Peyer's patch (tissue), 4 donors: Measurements from ENCODE around the gene CCDC88A. TPM values are rescaled to one million over a fixed set of nuclear protein-coding genes. Genes with fewer than 3 reads are reported as not detected.

ENCODE experiments used
- DNase-seq, 3 donors: peaks; one replicate each; pipeline ENCODE4 v3.0.0-alpha.2; 2017 to 2019
- H3K27ac ChIP-seq, 4 donors: fragments of 200-600 bp; sonication (generic); one replicate each; pipeline ENCODE4 v1.5.1; 2016 to 2019
- H3K27me3 ChIP-seq, 2 donors: fragments of 200-600 bp; sonication (generic); one replicate each; pipeline ENCODE4 v1.5.1; 2019
- H3K36me3 ChIP-seq, 3 donors: fragments of 200-600 bp; sonication (generic); one replicate each; pipeline ENCODE4 v1.5.1; 2016 to 2019
- H3K4me1 ChIP-seq, 4 donors: fragments of 200-600 bp; sonication (generic); one replicate each; pipeline ENCODE4 v1.5.1; 2016 to 2019
- H3K4me3 ChIP-seq, 4 donors: fragments of 200-600 bp; sonication (generic); 1 replicate in 3 of 4; 2 replicates in 1 of 4; pipeline ENCODE4 v1.5.1; 2016 to 2019; ENCODE audit warnings: mild to moderate bottlenecking in 1 of 4
- H3K9me3 ChIP-seq, 4 donors: fragments of 200-600 bp; sonication (generic); one replicate each; pipeline ENCODE4 v1.5.1; 2016 to 2019; ENCODE audit warnings: mild to moderate bottlenecking in 1 of 4
- CTCF ChIP-seq, 6 experiments: fragments of 450-650 bp in 4 of 6; fragments of 200-600 bp in 2 of 6; sonication (generic) in 1 of 6; IDR thresholded peaks; one replicate each; pipeline ENCODE4 v1.5.1; 2017 to 2019; ENCODE audit warnings: antibody characterized with exemption in 6 of 6, mild to moderate bottlenecking in 3 of 6, moderate library complexity in 1 of 6
- POLR2A ChIP-seq, 2 donors: fragments of 450-650 bp; IDR thresholded peaks; one replicate each; pipeline ENCODE4 v1.5.1; 2017; ENCODE audit warnings: antibody characterized with exemption in 2 of 2, mild to moderate bottlenecking in 2 of 2, moderate library complexity in 2 of 2
- total RNA-seq, 4 donors: library from RNA; depleted of rRNA; stranded (reverse); fragments of >200 nt; gene quantifications; one replicate each; pipeline ENCODE4 v1.1.0, GENCODE V29; 2016

CCDC88A gene
- total RNA-seq, 4 donors from 2014 or later: 7.7 to 95.7 (median 16.9) TPM

GRCh38 chr2:55420871-55421270, 1.2 kb upstream of the CCDC88A start:
- DNase-seq: no peak
- H3K4me1 ChIP-seq: peaks cover 0 to 6% (median 3%) of the 10 kb centered on the region in 4 donors
- TF ChIP-seq POLR2A (IDR thresholded peaks at IDR 0.05): no peak
- no peak for TF ChIP-seq CTCF (IDR thresholded peaks at IDR 0.05)
- no peaks in the 10 kb centered on the region for H3K9me3 ChIP-seq
- no peaks in the 10 kb centered on the region for H3K36me3 ChIP-seq
- H3K4me3 ChIP-seq: peak overlapping the region in 3 of 4 donors; percentile 54 to 79 (median 66)
- H3K27ac ChIP-seq: no peak overlapping the region
- H3K27me3 ChIP-seq: no peaks in the 10 kb centered on the region

GRCh38 chr2:55420439-55420725, 726 bp upstream of the CCDC88A start:
- Histone ChIP-seq H3K36me3 (no peaks in the 10 kb centered on the region), H3K27me3 (no peaks in the 10 kb centered on the region), H3K9me3 (no peaks in the 10 kb centered on the region), H3K4me1 (peaks cover 0 to 6% (median 3%) of the 10 kb centered on the region in 4 donors), H3K27ac (peak overlapping the region; percentile 85 to 89 (median 86)), H3K4me3 (peak overlapping the region; percentile 54 to 79 (median 66))
- DNase-seq: no peak
- TF ChIP-seq CTCF (IDR thresholded peaks at IDR 0.05): no peak
- no peak for TF ChIP-seq POLR2A (IDR thresholded peaks at IDR 0.05)

- Histone ChIP-seq H3K4me1 (peaks cover 0 to 6% (median 3%) of the 10 kb centered on the region in 4 donors), H3K36me3 (no peaks in the 10 kb centered on the region), H3K27me3 (no peaks in the 10 kb centered on the region), H3K27ac (peak overlapping the region; percentile 85 to 89 (median 86)), H3K4me3 (peak overlapping the region; percentile 54 to 79 (median 66)), H3K9me3 (no peaks in the 10 kb centered on the region)
- no peak for TF ChIP-seq POLR2A (IDR thresholded peaks at IDR 0.05)
- TF ChIP-seq CTCF (IDR thresholded peaks at IDR 0.05): no peak
- peak in 1 of 3 donors; percentile 50 for DNase-seq
These were observed 400 bp downstream of the CCDC88A start for GRCh38 chr2:55419233-55419678.

DNA sequence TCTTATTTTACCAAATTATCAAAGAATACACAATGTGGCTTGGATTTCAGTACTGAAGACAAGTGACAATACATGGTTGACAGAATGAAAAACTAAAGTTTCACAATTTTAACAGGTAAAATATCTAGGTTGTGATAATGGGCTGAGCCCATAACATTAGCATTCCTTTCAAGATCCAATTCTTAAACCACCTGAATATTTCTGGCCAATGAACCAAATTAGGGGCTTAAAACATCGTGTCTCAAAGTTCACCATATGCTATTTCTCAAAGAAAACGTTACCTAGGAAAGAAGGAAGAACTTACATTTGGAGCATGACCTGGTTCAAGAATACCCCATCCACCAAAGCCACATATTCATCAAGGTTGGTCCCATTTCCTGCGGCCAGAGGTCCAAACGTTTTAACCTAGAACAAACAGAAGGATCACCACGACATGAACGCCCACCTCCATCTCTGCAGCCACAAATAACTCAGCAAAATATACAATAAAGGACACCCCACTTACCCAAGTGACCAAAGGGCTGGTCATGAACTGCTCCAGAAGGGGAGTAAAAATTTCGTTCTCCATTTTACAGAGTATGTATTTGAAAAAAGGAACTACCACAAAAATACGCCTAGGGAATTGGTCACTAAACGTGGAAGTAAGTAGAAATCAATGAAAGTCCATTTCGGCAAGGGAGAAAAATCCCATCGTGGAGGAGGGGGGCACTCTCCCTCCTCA, 984 bp downstream of the CCDC88A start:
- peak in 1 of 3 donors; percentile 24 for DNase-seq
- H3K9me3 ChIP-seq: no peaks in the 10 kb centered on the region
- no peaks in the 10 kb centered on the region for H3K36me3 ChIP-seq
- H3K27me3 ChIP-seq: no peaks in the 10 kb centered on the region
- peaks cover 0 to 6% (median 3%) of the 10 kb centered on the region in 4 donors for H3K4me1 ChIP-seq
- peak overlapping the region; percentile 54 to 79 (median 66) for H3K4me3 ChIP-seq
- H3K27ac ChIP-seq: peak overlapping the region; percentile 85 to 89 (median 86)
- TF ChIP-seq CTCF (IDR thresholded peaks at IDR 0.05) (no peak), POLR2A (IDR thresholded peaks at IDR 0.05) (no peak)

DNA sequence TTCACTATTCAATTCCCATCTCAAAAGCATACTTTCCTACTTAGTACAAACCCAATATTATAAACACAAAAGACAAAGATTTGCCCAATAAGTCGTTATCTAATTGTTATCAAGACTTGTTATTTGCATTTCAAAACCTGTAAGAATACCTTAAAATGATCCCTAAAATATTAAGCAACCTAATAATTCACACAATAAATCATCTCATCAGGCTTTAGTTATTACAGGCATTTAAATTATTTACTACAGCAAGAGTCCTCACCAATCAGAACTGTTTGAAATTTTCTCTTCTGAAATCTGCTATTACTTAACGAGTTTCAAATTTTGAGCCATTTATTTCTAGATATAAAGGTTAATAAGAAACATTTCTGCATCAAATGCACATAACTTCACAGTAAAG, 1.6 kb downstream of the CCDC88A start:
- H3K9me3 ChIP-seq: no peaks in the 10 kb centered on the region
- peak overlapping the region in 2 of 4 donors; percentile 9 to 86 for H3K27ac ChIP-seq
- H3K27me3 ChIP-seq: no peaks in the 10 kb centered on the region
- TF ChIP-seq POLR2A (IDR thresholded peaks at IDR 0.05) (no peak), CTCF (IDR thresholded peaks at IDR 0.05) (no peak)
- no peaks in the 10 kb centered on the region for H3K36me3 ChIP-seq
- H3K4me3 ChIP-seq: peak overlapping the region in 3 of 4 donors; percentile 2 to 79 (median 2)
- peaks cover 0 to 6% (median 3%) of the 10 kb centered on the region in 4 donors for H3K4me1 ChIP-seq
- DNase-seq: no peak
